AG04450 (cell line): ENCODE data around the gene LCN2. TPM values are rescaled to one million over a fixed set of nuclear protein-coding genes. Genes with fewer than 3 reads are reported as not detected.

ENCODE experiments used
- CTCF ChIA-PET: fragments of 300-600, 350-600 bp; formaldehyde crosslinking; extraction: SDS; loops from one replicate; lab custom pipeline; 2022; ENCODE audit warnings: antibody characterized with exemption, inconsistent platforms; lab: Charles Lee
- POLR2A ChIA-PET: fragments of 350-600 bp; formaldehyde crosslinking; extraction: SDS; loops from one replicate; lab custom pipeline; 2021; ENCODE audit warnings: antibody characterized with exemption, inconsistent platforms; lab: Yijun Ruan, JAX
- DNase-seq: peaks from one replicate; pipeline ENCODE4 v3.0.0-alpha.2; 2011; ENCODE audit warnings: low read depth, low spot score
- H3K27ac ChIP-seq: one replicate; pipeline ENCODE4 v1.5.1; 2012; ENCODE audit warnings: low read depth, low read length, control low read depth
- H3K27me3 ChIP-seq: one replicate; pipeline ENCODE4 v1.6.0; 2012; ENCODE audit warnings: low read length; ENCODE audit not compliant: control insufficient read depth, insufficient read depth
- H3K4me3 ChIP-seq: 2 replicates; pipeline ENCODE4 v1.5.1; 2011; ENCODE audit warnings: mild to moderate bottlenecking, low read depth, low read length, control low read depth
- H3K9me3 ChIP-seq: 2 replicates; pipeline ENCODE4 v1.5.1; 2012; ENCODE audit warnings: low read length; ENCODE audit not compliant: control insufficient read depth, insufficient read depth
- polyA plus RNA-seq: library from polyadenylated mRNA; depleted of rRNA; stranded (reverse); fragments of >200 nt; gene quantifications from 2 replicates; pipeline ENCODE4 v1.2.3, GENCODE V29; 2011
- TF ChIP-seq, protein P1 (sequence below): IDR thresholded peaks from 2 replicates; pipeline ENCODE4 v1.5.1; 2011; ENCODE audit warnings: low read depth, low read length, control low read depth, inconsistent platforms

LCN2 gene
- polyA plus RNA-seq, 1 experiment: not detected

DNA sequence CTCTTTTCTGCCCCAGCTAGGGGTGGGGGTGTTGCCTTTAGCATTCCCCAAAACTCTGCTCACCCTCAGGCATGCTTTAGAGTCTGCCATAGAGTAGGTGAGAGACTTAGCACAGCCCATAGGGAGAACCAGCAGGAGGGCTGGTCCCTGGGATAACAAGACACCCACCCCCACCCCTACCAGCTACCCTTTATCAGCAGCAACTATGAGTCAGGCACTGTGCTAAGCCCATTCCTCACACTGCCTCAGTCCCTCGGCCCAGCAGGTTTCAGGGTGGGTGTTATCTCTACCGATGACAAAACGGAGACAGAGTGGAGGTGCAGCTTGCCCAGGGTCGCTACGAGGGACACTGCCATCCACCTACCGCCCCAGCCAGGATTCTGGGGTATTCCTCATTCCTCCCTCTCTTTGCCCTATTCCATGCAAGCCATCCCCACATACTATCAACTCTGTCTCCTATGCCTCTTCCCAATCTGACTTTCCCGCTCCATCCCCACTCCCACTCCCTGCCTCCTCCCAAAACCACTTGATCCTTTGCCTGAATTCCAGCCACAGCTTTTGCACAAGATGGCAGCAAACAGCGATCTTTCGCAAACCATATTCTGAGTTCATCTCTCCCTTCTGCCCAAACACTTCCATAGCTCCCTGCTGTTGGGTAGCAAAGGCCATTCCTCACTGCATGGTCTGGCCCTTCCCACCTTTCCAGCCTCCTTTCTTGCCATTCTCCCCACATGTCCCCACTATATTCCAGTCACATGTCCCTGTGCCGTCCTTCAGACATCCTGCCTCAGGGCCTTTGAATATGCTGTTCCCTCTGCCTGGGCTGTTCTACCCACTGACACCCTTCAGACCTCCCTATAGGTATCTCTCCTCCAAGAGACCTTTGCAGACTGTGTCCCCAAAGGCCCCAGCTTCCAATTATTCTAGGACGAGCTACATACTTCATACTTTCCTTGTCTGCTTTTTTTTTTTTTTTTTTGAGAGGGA is 37.0 kb downstream of the LCN2 start:
- DNase-seq: no peak
- H3K27ac ChIP-seq: no peak overlapping the region
- H3K27me3 ChIP-seq: no peaks in the 10 kb centered on the region
- TF ChIP-seq, protein P1, sequence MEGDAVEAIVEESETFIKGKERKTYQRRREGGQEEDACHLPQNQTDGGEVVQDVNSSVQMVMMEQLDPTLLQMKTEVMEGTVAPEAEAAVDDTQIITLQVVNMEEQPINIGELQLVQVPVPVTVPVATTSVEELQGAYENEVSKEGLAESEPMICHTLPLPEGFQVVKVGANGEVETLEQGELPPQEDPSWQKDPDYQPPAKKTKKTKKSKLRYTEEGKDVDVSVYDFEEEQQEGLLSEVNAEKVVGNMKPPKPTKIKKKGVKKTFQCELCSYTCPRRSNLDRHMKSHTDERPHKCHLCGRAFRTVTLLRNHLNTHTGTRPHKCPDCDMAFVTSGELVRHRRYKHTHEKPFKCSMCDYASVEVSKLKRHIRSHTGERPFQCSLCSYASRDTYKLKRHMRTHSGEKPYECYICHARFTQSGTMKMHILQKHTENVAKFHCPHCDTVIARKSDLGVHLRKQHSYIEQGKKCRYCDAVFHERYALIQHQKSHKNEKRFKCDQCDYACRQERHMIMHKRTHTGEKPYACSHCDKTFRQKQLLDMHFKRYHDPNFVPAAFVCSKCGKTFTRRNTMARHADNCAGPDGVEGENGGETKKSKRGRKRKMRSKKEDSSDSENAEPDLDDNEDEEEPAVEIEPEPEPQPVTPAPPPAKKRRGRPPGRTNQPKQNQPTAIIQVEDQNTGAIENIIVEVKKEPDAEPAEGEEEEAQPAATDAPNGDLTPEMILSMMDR: no peak
- CTCF ChIA-PET: interaction anchor here (0.6 to 2.1 kb wide), 3 partner anchors 68 to 106 kb away, joined by 3 to 9 read pairs (median 6); no protein-coding TSS in a partner anchor
- POLR2A ChIA-PET: interaction anchor here (0.5 kb wide), 1 partner anchor 12 kb away, joined by 3 read pairs; no protein-coding TSS in a partner anchor
- H3K4me3 ChIP-seq: no peak overlapping the region
- no peaks in the 10 kb centered on the region; the same call in 1 of the 2 replicates for H3K9me3 ChIP-seq

DNA sequence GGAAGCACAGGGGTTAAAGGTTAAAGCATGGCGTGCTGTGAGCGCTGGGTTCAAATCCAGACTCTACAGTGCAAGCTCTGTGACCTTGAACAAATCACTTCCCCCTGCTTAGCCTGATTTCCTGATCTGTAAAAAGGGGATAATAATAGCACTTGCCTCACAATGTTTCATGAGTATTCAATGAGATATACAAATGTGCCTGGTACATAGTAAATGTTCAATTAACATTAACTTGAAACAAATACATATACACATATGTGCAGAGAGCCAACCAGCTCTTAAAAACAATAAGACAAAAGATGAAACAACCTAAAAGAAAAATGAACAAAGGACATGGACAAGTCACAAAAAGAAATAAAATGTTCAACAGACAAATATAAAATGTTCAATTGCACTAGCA is 38.1 kb downstream of the LCN2 start:
- ChIA-PET CTCF (interaction anchor here (1.2 to 2.1 kb wide), 2 partner anchors 12 to 70 kb away, joined by 3 to 6 read pairs; no protein-coding TSS in a partner anchor), POLR2A (no interaction called here)
- Histone ChIP-seq H3K9me3 (no peaks in the 10 kb centered on the region; the same call in 1 of the 2 replicates), H3K27ac (no peak overlapping the region), H3K4me3 (no peak overlapping the region), H3K27me3 (no peaks in the 10 kb centered on the region)
- no peak for DNase-seq
- TF ChIP-seq, protein P1: no peak

DNA sequence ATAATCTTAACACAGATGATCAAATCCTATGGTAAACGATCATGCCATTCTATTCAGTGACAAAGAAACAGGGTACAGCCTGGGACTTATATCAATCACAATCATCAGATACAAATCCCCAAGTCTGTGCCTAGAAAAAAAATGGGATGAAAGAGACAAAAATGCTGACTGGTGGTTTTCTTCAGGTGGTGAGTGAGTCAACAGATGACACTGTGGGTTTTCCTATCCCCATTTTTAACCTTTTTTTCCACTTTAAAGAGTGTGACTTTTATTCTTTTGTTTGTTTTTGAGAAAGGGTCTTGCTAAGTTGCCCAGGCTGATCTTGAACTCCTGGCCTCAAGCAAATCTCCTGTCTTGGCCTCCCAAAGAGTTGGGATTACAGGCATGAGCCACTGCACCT is 39.0 kb downstream of the LCN2 start:
- Histone ChIP-seq H3K4me3 (no peak overlapping the region), H3K27me3 (no peaks in the 10 kb centered on the region), H3K9me3 (no peaks in the 10 kb centered on the region), H3K27ac (no peak overlapping the region)
- no peak for DNase-seq
- TF ChIP-seq, protein P1: no peak
- POLR2A ChIA-PET: no interaction called here
- CTCF ChIA-PET: interaction anchor here (0.6 to 2.1 kb wide), 4 partner anchors 11 to 676 kb away, joined by 3 to 6 read pairs (median 4); no protein-coding TSS in a partner anchor

DNA sequence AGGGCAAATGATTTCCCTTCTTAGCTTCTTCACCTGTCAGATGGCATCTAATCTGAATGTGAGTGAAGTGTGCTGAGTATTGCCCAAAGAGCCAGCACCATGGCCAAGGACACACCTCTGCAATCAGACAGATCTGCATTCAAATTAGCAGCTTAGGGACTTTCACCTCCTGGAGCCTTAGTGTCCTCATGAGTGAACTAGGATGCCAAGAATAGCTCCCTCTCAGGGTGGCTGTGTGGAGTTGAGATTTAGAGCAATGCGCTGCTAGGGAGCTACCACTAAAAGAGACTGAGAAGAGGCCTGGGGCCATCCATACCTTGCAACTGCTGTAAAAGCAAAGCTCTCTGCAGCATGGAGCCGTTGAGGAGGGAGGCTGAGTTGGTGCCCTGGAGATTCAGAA is 40.8 kb downstream of the LCN2 start:
- Histone ChIP-seq H3K4me3 (peak overlapping the region; percentile 17; the same call in 1 of the 2 replicates), H3K9me3 (no peaks in the 10 kb centered on the region), H3K27me3 (no peaks in the 10 kb centered on the region), H3K27ac (no peak overlapping the region)
- ChIA-PET POLR2A (interaction anchor here (0.9 to 1.6 kb wide), 3 partner anchors 10 to 55 kb away, joined by 3 to 9 read pairs (median 3); no protein-coding TSS in a partner anchor), CTCF (interaction anchor here (1.0 to 1.9 kb wide), 5 partner anchors 11 to 248 kb away, joined by 5 to 13 read pairs (median 7); no protein-coding TSS in a partner anchor)
- DNase-seq: no peak
- TF ChIP-seq, protein P1: no peak
